GM18505 (cell line): ENCODE data around the gene SNRPA1.
"Not testable (repeated sequence)": the region's sequence is repeated elsewhere in the genome, so short reads cannot be mapped to it uniquely, and the experiment has no call there.

Experiments
- ATAC-seq: cut with Tn5 transposase; IDR thresholded peaks from one replicate; pipeline ENCODE4 v1.9.1; 2021; ENCODE audit not compliant: unreplicated experiment
- POLR2A ChIP-seq: IDR thresholded peaks from 4 replicates; pipeline ENCODE4 v1.6.1; 2011; ENCODE audit warnings: borderline replicate concordance; ENCODE audit not compliant: insufficient read depth, insufficient read length; ENCODE audit errors: extremely low read depth

The SNRPA1 gene

DNA sequence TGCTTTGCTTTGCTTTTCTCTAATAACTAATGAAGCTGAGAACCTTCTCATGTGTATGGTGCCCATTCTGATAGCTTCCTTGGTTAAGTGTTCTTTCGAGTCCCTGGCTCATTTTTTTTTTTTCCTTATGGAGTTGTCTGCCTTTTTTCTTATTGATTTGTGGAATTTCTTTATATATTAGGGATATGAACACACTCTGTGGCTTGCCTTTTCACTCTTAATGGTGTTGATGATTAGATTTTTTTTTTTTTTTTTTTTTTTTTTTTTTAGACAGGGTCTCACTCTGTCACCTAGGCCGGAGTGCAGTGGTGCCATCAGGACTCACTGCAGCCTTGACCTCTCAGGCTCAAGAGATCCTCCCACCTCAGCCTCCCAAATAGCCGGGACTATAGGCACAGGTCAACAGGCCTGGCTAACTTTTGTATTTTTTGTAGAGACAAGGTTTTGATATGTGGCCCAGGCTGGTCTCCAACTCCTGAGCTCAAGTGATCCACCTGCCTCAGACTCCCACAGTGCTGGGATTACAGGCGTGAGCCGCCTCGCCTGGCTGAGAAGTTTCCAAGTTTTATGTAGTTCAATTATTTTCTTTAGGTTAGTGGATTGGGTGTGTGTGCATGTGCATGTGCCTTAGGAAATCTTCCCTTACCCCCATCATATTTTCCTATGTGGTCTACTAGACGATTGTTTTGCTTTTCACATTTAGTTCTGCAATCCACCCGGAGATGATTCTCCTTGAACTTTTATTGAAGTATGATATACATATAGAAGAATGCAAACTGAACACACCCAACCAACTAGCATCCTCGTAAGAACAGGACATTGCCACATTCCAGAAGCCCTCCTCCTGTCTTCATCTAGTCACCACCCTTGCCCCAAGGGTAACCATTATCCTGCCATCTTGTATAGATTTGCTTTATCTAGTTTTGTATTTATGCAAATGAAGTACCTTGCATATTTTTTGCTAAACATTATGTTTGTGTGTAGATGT lies 1.7 kb upstream of the SNRPA1 start:
- ATAC-seq: no peak
- TF ChIP-seq POLR2A: no peak

DNA sequence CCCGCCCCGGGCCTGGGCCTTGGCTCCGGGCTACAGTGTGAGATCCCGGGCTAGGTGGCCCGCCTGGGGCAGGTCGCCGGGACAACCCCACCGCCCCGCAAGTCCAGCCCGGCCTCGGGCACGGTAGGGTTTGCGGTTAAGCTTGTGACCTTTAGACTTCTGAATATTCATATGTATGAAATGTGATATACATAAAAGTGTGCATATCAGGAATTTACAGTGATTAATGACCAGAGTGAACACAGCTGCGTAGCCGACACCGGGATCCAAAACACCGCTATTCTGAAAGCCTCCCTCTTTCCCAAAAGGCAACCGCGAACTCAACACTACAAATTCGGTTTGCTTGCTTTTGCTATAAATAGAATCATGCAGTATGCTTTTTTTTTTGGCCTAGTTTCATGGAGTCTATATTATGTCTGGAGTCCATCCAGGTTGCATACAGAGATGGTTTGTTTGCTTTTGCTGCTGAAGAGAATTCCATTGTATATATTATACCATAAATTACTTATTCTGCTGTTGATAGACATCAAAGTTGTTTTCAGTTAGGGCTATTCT lies 636 bp upstream of the SNRPA1 start:
- no peak for ATAC-seq
- no peak for TF ChIP-seq POLR2A

DNA sequence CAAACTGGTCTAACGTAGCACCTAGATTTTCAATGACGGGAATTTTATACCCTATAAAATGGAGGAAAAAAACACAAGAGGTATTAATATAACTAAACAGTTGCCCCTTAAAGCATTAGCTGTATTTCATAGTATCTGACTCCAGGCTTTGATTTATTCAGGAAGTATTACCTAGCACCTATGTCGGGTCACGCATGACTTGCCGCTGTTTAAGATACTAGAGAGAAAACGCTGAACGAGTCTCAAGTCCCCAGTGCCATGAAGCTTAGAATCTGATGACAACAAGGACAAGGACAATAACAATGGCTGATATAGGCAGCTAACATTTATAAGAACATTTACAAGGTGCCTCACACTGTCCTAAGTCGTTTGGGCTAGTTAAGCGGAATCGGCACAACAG lies 1.9 kb downstream of the SNRPA1 start:
- no peak for ATAC-seq
- no peak for TF ChIP-seq POLR2A

DNA sequence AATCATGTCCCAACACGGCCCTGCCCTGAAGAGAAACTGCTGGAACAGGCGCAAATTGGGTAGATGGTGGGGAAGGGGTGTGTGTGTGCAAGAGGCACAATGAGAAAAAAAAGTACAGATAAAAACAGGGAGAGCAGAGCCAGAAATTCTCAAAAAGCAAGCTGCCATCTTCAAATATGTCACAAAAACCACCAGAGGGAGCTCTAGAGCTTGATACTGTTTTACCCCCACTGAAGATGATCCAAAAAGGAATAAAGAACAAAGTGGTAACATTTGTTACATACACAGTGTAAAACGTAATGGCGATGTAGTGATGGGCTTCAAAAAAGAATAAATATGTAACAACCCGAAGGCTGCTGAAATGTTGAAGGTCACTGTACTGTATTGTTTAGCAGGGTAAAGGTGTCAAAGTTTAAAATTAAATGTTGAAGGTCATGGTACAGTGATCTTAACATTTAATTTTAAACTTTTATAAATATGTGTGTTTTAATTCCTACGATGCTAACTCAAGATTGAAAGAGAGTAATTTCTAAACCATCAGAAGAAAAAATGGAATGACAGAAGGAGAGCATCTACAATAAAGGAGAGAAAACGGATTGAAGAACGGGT lies 6.0 kb downstream of the SNRPA1 start:
- TF ChIP-seq POLR2A: no peak
- no peak for ATAC-seq

DNA sequence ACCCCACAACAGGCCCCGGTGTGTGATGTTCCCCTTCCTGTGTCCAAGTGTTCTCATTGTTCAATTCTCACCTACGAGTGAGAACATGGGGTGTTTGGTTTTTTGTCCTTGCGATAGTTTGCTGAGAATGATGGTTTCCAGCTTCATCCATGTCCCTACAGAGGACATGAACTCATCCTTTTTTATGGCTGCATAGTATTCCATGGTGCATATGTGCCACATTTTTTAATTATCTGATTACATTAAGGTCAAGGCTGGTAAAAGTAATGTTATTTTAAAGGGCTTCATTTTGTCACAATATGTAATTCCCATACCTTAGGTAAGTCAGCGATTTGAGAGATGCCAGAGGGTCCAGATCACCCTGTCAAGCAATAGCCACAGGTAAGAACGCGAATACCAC lies 7.7 kb downstream of the SNRPA1 start:
- not testable (repeated sequence) for ATAC-seq

DNA sequence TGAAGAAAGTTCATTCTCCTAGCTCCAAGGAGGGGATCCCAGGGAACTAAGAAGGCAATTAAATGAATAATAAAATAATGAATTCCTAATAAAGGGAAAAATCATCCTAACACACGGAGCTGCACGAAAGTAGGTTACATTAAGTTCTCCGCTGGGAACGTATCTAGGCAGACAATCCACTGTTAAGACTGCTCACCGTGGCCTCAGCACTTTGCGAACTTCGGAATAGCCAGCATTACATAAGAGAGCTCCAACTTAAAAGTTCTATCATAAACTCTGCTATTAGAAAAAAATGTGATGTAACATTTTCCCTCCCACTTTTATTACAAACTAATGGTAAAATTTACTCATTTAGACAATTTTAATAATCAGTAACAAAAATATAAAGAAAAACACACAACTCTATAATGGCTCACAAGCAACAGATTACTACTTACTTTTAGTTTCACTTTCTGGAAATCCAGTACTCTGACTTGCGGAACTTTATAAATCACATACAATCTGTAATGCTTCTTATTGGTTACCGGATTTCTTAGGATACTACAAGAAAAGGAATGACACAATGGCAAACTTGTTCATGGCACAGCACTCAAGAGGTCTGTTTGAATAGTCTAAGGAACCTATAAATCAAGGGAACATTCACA lies 8.5 kb downstream of the SNRPA1 start:
- TF ChIP-seq POLR2A: no peak
- no peak for ATAC-seq

DNA sequence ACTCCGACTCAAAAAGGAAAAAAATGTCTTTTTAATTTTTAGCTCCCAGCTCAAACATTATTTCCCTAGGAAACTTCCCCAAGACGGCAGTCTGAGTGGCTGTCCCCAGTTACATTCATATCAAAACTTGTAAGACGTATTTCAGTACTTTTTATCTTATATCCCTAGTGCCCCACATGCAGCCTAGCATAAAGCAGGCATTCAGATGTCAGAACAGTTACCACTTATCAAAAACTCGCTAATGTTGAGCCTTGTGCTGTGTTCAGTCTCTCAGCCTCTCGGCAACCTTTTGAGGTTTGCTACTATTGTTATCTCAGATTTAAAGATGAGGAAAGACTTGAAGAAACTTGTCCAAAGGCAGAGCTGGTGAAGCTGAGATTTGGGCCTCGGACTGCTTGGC lies 11.1 kb downstream of the SNRPA1 start:
- TF ChIP-seq POLR2A: no peak
- no peak for ATAC-seq

DNA sequence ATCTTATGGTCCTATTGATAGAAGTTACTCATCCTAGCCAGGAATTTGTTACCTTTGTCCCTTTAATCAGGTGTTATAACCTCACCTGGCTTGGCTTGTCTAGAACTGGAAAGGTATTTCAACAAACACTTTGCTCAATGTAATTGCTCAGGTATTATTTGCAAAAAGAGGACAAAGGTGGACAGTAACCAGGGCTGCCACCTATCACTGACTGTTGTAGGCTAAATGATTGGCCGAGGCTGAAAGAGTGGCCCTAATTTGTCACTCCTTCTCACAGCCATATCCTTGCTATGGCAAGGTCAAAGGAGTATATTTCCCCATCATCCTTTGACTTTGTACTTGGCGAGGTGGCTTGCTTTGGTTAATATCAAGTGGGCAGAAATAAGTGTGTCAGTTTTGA lies 15.0 kb downstream of the SNRPA1 start:
- ATAC-seq: no peak
- no peak for TF ChIP-seq POLR2A

DNA sequence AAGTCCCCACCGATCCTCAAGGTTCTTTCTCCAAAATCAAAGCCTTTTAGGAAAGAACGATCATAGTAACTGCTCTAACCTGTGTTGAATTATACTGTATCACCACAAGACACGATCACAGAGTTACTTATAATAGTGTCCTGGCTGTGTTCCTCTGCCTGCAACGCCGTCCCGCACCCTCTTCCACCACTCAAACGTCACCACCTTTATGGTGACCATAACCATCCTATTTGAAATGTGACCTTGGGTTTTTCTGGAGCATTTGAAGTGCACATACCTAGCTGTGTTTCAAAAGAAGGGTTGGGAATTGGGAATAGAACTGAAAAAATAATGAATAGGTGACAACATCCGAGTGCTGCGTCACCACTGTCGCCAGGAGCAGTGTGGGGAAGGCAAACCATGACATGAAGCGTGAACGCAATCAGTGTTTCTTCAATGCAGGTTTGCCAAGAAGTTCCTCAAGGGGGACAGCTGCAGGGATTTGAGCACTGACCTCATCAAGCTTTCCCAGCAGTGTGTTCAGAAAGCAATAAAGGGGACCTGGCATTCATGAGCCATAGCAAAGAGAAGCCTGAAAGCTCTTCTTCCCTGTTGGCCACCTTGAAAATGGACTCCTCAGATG lies 17.0 kb downstream of the SNRPA1 start:
- ATAC-seq: no peak
- no peak for TF ChIP-seq POLR2A

DNA sequence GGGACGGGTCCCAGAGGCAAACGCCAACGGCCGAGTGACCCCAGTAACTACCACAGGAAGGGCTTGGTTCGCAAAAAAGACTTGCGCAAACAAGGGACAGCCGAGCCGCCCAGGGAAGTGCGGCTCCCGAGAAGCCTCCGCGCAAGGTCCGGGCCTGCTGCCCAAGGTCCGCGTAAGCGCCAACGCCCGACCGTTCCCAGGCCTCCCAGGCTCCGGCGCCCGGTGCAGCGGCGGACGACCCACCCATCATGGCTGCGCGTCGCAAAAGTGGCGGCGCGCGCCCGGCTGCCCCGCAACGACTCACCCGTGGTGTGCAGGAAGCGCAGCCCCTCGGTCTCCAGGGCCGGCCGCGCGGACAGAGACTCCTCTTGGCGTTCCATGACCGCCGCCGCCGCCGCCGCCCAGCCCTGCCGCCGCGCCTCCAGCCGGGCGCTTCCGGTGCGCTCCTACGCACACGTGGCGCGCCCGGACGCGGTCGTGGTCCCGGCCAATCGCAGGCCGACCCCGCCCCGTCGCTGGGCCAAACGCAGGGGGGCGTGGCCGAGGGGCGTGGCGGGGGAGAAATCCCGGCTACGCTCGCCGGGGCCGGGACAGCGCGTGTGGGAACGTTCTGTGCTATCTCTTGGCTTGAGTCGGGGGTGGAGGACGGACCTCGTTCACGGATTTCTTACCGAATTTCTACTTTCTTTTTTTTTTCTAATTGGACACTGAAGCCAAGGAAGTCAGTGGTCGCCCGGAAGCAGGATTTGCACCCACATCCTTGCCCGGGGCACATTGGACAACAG lies 17.8 kb downstream of the SNRPA1 start, which contains the start of gene SELENOS:
Gene SELENOS (minus strand): TSS at position 448 of the 785 bp plus-strand sequence. CDS start 68 bp downstream, at position 380.
- peak; percentile 94 for ATAC-seq

DNA sequence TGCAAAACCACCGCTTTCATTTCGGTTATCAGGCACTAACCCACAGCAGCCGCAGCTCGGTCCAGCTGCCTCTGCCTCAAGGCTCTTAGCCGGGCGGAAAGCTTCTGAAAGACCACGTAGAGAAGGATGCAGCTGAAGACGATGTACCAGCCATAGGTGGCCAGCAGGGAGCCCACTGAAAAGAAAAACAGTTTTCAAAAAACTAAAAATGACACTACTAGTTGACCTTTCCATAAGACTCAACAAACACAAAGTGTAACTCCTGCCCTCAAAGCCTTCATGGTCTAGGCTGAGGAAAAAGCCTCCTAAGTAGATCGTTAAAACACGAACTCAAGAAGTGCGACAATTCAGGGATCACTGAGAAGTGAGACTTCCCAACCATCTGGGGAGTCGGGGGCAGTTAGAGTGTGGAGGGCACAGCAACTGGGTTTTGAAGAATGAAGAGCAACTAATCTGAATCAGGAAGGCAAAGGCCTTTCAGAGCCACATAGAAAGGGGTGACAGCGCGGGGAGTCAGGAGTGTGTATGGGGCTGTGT lies 18.5 kb downstream of the SNRPA1 start:
- TF ChIP-seq POLR2A: no peak
- ATAC-seq: no peak

More for the DNA sequence above, 17.8 kb downstream of the SNRPA1 start, which contains the start of gene SELENOS:
- TF ChIP-seq POLR2A: peak; percentile 68

DNA sequence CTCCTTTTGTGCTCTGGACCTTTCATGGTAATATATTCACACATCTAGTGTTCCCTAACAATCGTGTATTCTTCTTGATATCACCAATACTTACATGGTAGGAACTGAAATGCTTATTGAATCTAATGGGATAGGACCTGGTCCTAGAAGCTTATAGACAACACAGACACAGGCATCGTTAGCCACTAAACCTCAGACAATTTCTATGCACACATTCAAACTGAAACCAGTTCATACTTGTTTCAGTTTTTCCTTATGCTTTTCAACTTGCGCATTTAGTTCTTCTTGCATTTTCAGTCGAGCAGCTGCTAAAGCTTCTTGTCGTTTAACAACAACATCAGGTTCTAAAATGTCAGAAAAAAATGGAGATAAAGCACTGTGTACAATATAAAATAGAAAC lies 20.0 kb downstream of the SNRPA1 start:
- no peak for TF ChIP-seq POLR2A
- no peak for ATAC-seq
